ENCODE results near the gene CREBBP.

The CREBBP gene

DNA sequence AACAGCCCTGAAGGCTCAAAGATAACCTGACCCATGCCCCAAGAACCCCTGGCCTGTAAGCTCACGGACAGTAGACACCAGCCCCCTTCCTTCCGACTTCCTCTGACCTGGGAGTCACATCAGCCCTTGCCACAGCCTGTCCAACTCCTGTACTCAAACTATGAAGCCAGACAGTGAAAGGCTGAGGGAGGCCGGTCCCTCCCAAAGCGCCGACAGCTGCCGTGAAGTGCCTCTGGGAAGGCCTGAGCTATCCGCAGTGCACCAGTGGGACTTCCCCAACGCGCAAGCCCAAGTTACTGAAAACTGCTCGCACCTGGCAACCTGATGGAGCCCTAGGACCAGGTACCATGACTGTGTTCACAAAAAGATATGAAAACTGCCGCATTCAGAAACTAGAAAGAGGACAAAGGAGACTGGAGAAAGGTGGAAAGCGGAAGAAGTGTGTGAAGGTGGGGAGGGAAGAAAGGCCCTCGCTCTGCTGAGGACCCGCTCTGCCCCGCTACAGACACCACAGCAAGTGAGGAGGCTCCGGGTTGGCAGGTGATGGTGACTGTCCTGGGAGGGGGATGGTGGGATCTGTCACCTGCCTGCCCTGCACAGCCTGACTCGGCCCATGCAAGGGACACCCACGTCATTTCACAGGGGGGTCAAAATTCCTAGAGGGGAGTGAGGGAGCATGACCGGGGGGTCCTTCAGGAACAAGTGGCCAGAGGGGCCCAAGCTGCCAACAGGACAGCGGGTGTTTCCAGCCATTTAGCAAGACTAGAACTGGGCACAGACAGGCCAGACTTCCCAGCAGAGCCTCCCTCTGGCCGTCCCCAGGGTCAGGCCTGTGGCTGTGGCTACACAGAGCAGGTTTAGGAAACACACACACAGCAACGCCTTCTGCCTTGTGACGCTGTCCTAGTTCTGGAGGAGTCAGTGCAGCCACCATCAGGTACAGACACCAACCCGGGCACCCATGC is 150.1 kb downstream of the CREBBP start:
- H3K9me3 Mint-ChIP-seq = no peaks in the 10 kb centered on the region
- H3K4me3 Mint-ChIP-seq = no peak overlapping the region
- H3K36me3 Mint-ChIP-seq (ENCODE audit: low read depth) = peaks cover 50% of the 10 kb centered on the region
- no peaks in the 10 kb centered on the region for H3K27me3 Mint-ChIP-seq
- H3K27ac Mint-ChIP-seq = peak overlapping the region; percentile 22
- H3K4me1 Mint-ChIP-seq (ENCODE audit: low read depth) = no peaks in the 10 kb centered on the region

DNA sequence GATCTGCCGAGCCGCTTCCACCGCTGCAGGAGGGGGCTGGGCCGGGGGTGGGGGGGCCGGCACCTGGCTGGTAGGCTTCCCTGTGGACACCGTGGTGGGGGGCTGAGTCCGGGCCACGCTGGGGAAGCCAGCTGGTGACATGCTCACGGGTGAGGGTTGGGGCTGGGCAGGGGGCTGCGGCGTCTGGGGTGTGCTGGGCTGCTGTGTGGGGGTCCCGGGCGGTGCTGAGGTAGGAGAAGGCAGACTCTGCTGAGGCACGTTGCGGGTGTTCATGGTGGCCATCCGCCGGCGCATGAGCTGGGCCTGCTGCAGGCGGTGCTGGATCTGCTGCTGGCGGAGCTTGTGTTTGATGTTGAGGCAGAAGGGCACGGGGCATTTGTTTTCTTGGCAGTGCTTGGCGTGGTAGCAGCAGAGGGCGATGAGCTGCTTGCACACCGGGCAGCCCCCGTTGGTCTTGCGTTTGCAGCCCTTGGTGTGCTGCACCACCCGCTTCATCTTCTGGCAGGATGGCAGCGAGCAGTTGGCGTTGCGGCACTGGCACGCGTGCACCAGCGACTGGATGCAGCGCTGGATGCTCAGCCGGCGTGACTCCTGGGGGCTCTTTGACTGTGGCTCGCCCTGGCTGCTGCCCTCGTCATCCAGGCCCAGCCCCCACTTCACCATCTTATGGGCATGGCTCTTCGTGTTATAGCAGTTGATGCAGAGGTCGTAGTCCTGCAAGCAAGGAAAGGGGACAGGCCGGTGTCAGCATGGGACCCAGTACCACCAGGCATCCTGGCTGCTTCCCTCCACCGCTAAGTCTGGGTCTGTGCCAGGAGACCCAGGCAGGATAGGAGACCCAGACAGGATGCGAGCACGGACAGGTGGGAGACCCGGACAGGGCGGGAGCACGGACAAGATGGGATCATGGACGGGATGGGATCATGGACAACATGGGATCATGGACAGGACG is 151.1 kb downstream of the CREBBP start:
- no peak overlapping the region for H3K27ac Mint-ChIP-seq
- no peak overlapping the region for H3K4me3 Mint-ChIP-seq
- H3K27me3 Mint-ChIP-seq = no peaks in the 10 kb centered on the region
- no peaks in the 10 kb centered on the region for H3K4me1 Mint-ChIP-seq (ENCODE audit: low read depth)
- no peaks in the 10 kb centered on the region for H3K9me3 Mint-ChIP-seq
- peaks cover 42% of the 10 kb centered on the region for H3K36me3 Mint-ChIP-seq (ENCODE audit: low read depth)

DNA sequence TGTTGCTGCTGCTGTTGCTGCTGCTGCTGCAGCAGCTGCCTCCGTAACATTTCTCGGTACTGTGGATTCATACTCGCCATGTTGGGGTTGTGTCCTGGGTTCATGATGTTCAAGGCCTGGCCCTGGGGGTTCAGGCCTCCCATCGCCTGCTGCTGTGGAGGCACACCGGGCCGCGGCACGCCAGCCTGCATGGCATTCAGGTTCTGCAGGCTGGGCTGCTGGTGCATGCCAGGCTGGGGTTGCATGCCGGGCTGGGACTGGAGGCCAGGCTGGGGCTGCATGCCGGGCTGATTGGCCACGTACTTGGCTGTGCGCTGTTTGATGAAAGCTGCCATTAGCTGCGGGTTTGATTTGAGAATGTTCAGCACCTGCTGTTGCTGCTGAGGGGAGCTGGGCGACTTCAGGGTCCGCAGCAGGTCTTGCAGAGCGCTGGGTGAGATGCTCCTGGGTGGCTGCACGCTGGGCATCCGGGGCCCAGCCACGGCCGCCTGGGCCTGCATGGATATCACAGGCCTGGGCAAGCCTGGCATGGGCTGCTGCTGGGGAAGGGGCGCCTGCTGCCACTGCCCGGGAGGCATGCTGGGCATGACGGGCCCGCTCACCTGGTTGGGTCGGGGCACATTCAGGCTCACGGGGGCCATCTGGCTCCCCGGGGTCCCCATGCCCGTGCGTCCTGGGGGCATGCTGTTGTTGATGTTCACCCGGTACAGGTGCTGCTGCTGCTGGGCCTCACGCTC is 151.9 kb downstream of the CREBBP start:
- Mint-ChIP-seq H3K4me1 (ENCODE audit: low read depth) (no peaks in the 10 kb centered on the region), H3K4me3 (no peak overlapping the region), H3K27me3 (no peaks in the 10 kb centered on the region), H3K36me3 (ENCODE audit: low read depth) (peaks cover 37% of the 10 kb centered on the region), H3K27ac (no peak overlapping the region), H3K9me3 (no peaks in the 10 kb centered on the region)

DNA sequence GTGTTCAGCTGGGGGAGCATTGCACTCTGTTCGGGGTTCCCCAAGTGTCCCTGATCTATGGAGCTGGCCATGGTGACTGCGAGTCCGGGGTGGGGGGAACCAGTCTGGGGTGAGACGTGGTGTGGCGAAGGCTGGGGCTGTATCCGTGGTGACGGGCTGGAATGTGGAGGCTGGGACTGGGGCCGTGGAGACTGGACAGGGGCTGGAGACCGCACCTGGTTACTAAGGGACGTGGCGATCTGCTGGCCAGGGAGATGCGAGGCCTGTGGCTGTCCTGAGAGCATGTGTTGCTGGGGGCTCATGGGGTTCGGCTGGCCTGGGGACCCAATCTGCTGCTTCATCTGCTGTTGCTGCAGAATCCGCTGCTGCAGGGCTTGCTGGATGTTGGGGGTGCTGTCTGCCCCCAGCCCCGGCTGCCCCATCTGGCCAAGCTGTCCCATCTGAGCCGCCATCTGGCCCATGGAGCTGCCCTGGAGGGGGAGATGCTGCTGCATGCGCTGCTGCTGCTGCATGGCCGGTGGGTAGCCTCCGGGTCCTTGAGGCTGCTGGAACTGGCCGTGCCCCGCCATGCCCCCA is 152.6 kb downstream of the CREBBP start:
- H3K9me3 Mint-ChIP-seq = no peaks in the 10 kb centered on the region
- H3K27ac Mint-ChIP-seq = no peak overlapping the region
- no peak overlapping the region for H3K4me3 Mint-ChIP-seq
- H3K27me3 Mint-ChIP-seq = no peaks in the 10 kb centered on the region
- peaks cover 37% of the 10 kb centered on the region for H3K36me3 Mint-ChIP-seq (ENCODE audit: low read depth)
- H3K4me1 Mint-ChIP-seq (ENCODE audit: low read depth) = no peaks in the 10 kb centered on the region

DNA sequence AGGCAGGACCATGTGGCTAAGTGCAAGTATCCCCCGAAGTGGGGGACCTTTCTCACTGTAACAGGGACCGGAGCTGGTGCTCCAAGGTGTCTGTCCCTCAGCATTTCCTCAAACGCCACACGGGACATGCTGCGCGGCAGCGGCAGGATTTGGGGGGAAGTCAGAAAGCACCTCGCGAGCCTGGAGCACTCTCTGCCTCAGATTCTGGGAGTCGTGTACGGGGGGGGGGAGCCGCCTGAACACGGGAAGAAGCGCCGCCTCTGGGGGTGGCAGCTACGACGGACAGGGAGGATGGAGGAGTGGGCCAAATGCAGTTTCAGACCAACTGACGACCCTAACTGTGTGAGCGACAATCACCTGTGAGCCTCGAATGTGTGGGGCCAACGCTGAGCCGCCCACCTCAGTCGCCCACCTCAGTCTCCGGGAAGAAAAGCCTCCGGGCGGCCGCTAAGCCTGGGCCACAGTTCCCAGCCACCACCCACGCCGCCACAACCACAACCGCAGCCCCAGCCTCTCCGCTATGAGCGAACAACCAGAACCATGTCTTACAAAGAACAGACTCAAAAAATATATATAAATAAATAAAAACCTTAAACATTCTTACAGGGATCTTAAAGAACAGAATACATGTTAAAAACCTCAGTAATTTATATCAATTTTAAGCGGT is 154.4 kb downstream of the CREBBP start:
- no peaks in the 10 kb centered on the region for H3K4me1 Mint-ChIP-seq (ENCODE audit: low read depth)
- H3K4me3 Mint-ChIP-seq = no peak overlapping the region
- H3K27ac Mint-ChIP-seq = no peak overlapping the region
- peaks cover 30% of the 10 kb centered on the region for H3K36me3 Mint-ChIP-seq (ENCODE audit: low read depth)
- no peaks in the 10 kb centered on the region for H3K27me3 Mint-ChIP-seq
- no peaks in the 10 kb centered on the region for H3K9me3 Mint-ChIP-seq

DNA sequence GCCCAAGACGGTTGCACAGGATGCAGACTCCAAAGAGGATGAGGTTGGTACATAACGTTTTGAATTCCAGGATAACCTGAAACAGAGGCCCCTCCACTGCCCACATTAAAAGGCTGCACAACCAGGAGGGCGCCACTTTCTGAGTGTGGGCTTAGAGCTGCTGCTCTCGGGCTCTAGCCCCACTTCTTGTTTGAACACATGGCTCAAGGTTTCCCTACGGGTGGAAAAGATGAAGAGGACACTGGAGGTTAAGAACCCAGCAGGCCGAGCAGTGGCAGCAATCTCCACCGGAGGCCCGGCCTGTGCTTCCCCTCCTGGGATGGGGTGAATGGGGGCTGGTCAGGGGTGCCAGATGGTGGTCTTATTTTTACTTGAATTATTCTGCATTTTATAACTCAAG is 155.2 kb downstream of the CREBBP start:
- Mint-ChIP-seq H3K9me3 (no peaks in the 10 kb centered on the region), H3K4me3 (no peak overlapping the region), H3K36me3 (ENCODE audit: low read depth) (peaks cover 23% of the 10 kb centered on the region)

DNA sequence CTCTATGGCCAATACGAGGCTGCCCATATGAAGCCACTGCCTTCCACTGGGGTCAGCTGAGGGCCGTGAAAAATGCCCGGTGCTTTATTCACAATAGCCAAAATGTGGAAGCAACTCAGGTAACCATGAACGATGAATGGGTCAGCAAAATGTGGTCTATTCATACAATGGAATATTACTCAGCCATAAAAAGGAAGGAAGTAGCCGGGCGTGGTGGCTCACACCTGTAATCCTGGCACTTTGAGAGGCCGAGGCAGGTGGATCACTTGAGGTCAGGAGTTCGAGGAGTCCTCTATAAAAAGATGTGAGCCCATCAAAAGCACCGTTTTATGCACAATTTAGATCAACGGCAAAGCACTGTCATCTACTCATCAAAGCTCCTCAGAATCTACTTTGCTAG is 158.0 kb downstream of the CREBBP start:
- Mint-ChIP-seq H3K36me3 (ENCODE audit: low read depth) (peaks cover 6% of the 10 kb centered on the region), H3K4me3 (no peak overlapping the region), H3K9me3 (no peaks in the 10 kb centered on the region), H3K27me3 (no peaks in the 10 kb centered on the region), H3K4me1 (ENCODE audit: low read depth) (peaks cover 7% of the 10 kb centered on the region), H3K27ac (no peak overlapping the region)

More for the DNA sequence above, 155.2 kb downstream of the CREBBP start:
- Mint-ChIP-seq H3K27ac (no peak overlapping the region), H3K4me1 (ENCODE audit: low read depth) (no peaks in the 10 kb centered on the region), H3K27me3 (no peaks in the 10 kb centered on the region)

DNA sequence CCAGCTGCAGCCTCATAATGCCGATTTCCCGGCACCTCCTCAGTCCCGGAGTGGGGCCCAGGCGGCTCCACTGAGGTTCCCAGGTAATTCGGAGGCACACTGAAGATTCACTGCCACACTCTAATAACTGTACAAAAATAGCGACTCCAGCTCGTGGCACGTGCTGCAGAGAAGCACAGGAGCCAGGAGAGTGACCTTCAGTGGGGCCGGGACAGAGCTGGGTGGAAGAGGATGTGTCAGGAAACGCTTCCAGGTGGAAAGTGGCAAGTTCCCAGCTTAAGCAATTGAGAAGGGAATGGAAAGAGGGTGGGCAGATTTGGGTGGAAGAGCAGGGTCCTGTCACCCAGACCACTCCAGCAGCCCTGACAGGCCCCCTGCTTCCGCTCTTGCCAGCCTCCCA is 160.1 kb downstream of the CREBBP start:
- Mint-ChIP-seq H3K27me3 (no peaks in the 10 kb centered on the region), H3K9me3 (no peaks in the 10 kb centered on the region), H3K36me3 (ENCODE audit: low read depth) (peaks cover 9% of the 10 kb centered on the region), H3K4me1 (ENCODE audit: low read depth) (peaks cover 19% of the 10 kb centered on the region), H3K27ac (no peak overlapping the region), H3K4me3 (no peak overlapping the region)

DNA sequence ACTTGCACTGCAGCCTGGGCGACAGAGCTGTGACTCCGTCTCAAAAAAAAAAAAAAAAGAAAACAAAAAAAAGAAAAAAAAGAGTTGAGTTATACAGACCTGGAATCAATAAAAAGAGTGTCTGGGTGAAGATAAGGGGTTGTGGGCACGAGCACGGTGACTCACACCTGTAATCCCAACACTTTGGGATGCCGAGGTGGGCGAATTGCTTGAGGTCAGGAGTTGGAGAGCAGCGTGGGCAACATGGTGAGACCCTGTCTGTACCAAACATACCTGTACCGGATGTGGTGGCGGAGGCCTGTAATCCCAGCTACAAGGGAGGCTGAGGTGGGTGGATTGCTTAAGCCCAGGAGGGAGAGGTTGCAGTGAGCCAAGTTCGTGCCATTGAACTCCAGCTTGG is 161.9 kb downstream of the CREBBP start:
- H3K9me3 Mint-ChIP-seq = no peaks in the 10 kb centered on the region
- H3K4me3 Mint-ChIP-seq = peak overlapping the region; percentile 51
- peaks cover 36% of the 10 kb centered on the region for H3K4me1 Mint-ChIP-seq (ENCODE audit: low read depth)
- H3K36me3 Mint-ChIP-seq (ENCODE audit: low read depth) = peaks cover 27% of the 10 kb centered on the region
- no peak overlapping the region for H3K27ac Mint-ChIP-seq
- H3K27me3 Mint-ChIP-seq = no peaks in the 10 kb centered on the region

DNA sequence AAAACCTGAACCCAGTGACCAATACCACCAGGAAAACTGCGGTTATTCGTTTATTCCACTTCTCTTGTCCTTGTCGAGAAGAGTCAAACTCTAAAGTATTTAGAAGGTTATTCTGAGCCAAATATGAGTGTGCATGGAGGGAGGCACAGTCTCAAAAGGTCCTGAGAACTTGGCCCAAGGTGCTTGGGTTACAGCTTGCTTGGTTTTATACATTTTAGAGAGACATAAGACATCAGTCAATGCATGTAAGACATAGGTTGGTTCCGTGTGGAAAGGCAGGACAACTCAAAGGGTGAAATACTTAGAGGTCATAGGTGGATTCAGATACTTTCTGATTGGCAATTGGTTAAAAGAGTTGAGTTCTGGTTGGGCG is 162.5 kb downstream of the CREBBP start:
- Mint-ChIP-seq H3K27ac (peak overlapping the region; percentile 88), H3K4me3 (peak overlapping the region; percentile 84), H3K4me1 (ENCODE audit: low read depth) (peaks cover 42% of the 10 kb centered on the region), H3K9me3 (no peaks in the 10 kb centered on the region), H3K36me3 (ENCODE audit: low read depth) (peaks cover 34% of the 10 kb centered on the region), H3K27me3 (no peaks in the 10 kb centered on the region)

DNA sequence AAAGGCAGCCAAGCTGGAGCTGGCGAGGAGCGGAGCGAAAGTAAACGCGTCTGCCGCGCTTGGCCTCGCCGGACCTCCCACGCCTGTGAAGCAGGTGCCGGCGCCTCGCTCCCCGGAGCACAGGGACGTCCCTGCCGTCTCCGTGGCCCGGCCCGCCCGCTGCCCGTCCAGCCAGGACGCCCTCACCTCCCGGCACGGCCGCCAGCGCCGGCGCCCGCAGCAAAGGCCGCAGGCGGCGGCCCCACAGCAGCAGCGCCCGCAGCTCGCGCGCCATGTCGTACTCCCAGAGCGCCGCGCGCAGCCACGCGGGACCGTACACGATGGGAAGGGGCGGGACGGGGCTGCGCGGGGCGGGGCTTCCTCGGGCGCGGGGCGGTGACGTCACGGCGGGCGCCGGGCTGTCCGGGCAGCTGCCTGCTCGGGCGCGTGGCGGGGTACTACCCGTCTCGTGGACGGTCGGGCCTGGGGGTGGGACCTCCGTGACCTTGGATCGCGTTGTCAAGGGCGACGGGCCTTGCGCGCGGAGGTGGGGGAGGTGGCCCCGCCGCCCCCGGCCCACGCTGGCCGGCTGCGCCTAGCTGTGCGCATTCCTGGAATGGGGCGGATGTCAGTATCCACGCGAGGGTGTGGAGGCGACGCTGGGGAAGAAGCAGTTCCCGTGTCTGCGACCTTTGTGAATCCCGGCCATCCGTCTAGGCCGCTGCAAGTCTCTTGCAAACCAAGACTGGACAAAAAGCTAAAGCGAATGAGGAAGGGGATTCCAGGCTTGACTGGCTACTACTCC is 163.1 kb downstream of the CREBBP start, which contains the start of gene TRAP1:
TSS of gene TRAP1 (minus strand) at position 290 of the 784 bp plus-strand sequence. CDS start at position 274, 16 bp downstream.
- Mint-ChIP-seq H3K4me3 (peak within 1 kb of the TSS; percentile 91), H3K9me3 (no peaks in the 10 kb centered on the region), H3K36me3 (ENCODE audit: low read depth) (peaks cover 37% of the 10 kb centered on the region), H3K27me3 (no peaks in the 10 kb centered on the region), H3K4me1 (ENCODE audit: low read depth) (peaks cover 46% of the 10 kb centered on the region), H3K27ac (peak within 1 kb of the TSS; percentile 94)

DNA sequence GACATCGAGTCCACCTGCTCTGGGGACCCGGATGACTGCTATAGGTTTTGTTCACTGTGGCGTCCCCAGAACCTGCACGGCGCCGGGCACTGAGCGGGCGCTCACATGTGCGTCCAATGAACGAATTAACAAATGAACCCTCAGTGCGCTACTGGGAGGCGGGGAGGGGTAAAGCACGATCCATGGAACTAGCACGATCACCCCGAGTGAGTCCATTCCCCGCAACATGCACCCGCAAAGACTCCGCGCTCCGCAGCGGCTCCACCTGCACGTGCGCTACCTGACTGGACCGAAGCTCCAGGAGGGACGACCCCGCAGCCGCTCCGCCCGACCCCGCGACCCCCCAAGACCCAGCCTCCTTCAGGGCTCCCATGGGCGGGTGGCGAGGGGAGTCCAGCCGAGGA is 163.7 kb downstream of the CREBBP start:
- Mint-ChIP-seq H3K9me3 (no peaks in the 10 kb centered on the region), H3K27me3 (no peaks in the 10 kb centered on the region), H3K4me3 (peak overlapping the region; percentile 91), H3K36me3 (ENCODE audit: low read depth) (peaks cover 40% of the 10 kb centered on the region), H3K4me1 (ENCODE audit: low read depth) (peaks cover 48% of the 10 kb centered on the region), H3K27ac (peak overlapping the region; percentile 94)

DNA sequence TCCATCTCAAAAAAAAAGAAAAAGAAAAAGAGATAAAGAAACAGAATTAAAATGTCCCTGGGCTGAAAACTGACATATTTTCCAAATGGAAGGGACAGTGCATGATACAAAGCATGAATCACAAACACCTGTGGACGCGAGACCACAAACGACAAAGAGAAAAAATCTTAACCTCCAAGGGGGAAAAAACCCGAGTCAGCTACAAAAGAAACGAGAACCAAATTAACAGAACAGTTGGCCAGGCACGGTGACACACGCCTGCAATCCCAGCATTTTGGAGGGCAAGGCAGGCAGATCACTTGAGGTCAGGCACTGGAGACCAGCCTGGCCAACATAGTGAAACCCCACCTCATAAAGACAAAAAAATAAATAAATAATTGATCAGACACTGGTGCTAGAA is 165.1 kb downstream of the CREBBP start:
- H3K27ac Mint-ChIP-seq = peak overlapping the region; percentile 68
- peaks cover 48% of the 10 kb centered on the region for H3K4me1 Mint-ChIP-seq (ENCODE audit: low read depth)
- peaks cover 45% of the 10 kb centered on the region for H3K36me3 Mint-ChIP-seq (ENCODE audit: low read depth)
- no peaks in the 10 kb centered on the region for H3K9me3 Mint-ChIP-seq
- peak overlapping the region; percentile 91 for H3K4me3 Mint-ChIP-seq
- no peaks in the 10 kb centered on the region for H3K27me3 Mint-ChIP-seq
